Stimulated activated naive B cell treated with anti-CD40 and anti-IgM and Interleukin-4, amounts not matched to agents 10 μg/mL and 1 μg/mL and 100 μg/mL, for 72 hours (primary cell): ENCODE results near the gene CYP2B6.
"Not testable (repeated sequence)": the region's sequence is repeated elsewhere in the genome, so short reads cannot be mapped to it uniquely, and the experiment has no call there.

Experiments
- ATAC-seq, 2 donors: fragments of 150-1000 bp; cut with Tn5 transposase; replicated peaks; 2 replicates each; pipeline ENCODE4 v1.10.0; 2021; ENCODE audit warnings: moderate library complexity in 1 of 2
- DNase-seq: peaks from one replicate; pipeline ENCODE4 v3.0.0; 2021
- H3K27ac Mint-ChIP-seq: one replicate; pipeline ENCODE4 v1.8.0; 2022; ENCODE audit warnings: mild to moderate bottlenecking, mixed read lengths
- H3K27me3 Mint-ChIP-seq, 2 donors: one replicate each; pipeline ENCODE4 v1.8.0; 2022; ENCODE audit warnings: mixed read lengths in 2 of 2
- H3K36me3 Mint-ChIP-seq, 2 donors: one replicate each; pipeline ENCODE4 v1.8.0; 2022; ENCODE audit warnings: mixed read lengths in 2 of 2, mild to moderate bottlenecking in 1 of 2
- H3K4me1 Mint-ChIP-seq, 2 donors: one replicate each; pipeline ENCODE4 v1.8.0; 2022; ENCODE audit warnings: mixed read lengths in 2 of 2, mild to moderate bottlenecking in 1 of 2
- H3K4me3 Mint-ChIP-seq, 2 donors: one replicate each; pipeline ENCODE4 v1.8.0; 2022; ENCODE audit warnings: mild to moderate bottlenecking in 2 of 2, mixed read lengths in 2 of 2, moderate library complexity in 1 of 2
- H3K9me3 Mint-ChIP-seq, 2 donors: one replicate each; pipeline ENCODE4 v1.8.0; 2022; ENCODE audit warnings: mixed read lengths in 2 of 2, mild to moderate bottlenecking in 1 of 2

CYP2B6 gene

GRCh38 chr19:40990972-40991381 lies at the start of gene CYP2B6:
Gene CYP2B6, plus strand, starts transcription at chr19:40991282. Its CDS starts 24 bp downstream, at chr19:40991306.
- peaks cover 0 to 2% of the 10 kb centered on the region in 2 donors for H3K36me3 Mint-ChIP-seq
- H3K4me3 Mint-ChIP-seq: no peak within 1 kb of the TSS
- ATAC-seq (no peak), DNase-seq (no peak)
- peaks cover 19 to 47% of the 10 kb centered on the region in 2 donors for H3K27me3 Mint-ChIP-seq
- no peak within 1 kb of the TSS for H3K27ac Mint-ChIP-seq
- H3K9me3 Mint-ChIP-seq: peaks cover 12 to 16% of the 10 kb centered on the region in 2 donors
- H3K4me1 Mint-ChIP-seq: peaks cover 0 to 2% of the 10 kb centered on the region in 2 donors

- no peak for ATAC-seq
- no peaks in the 10 kb centered on the region for H3K4me1 Mint-ChIP-seq
- no peaks in the 10 kb centered on the region for H3K36me3 Mint-ChIP-seq
- H3K9me3 Mint-ChIP-seq: no peaks in the 10 kb centered on the region
- DNase-seq: no peak
- H3K27ac Mint-ChIP-seq: no peak overlapping the region
- peaks cover 29 to 36% of the 10 kb centered on the region in 2 donors for H3K27me3 Mint-ChIP-seq
- H3K4me3 Mint-ChIP-seq: no peak overlapping the region
Observed at GRCh38 chr19:40941481-40942219, 49.4 kb upstream of the CYP2B6 start.

- H3K4me3 Mint-ChIP-seq: no peak overlapping the region
- no peaks in the 10 kb centered on the region for H3K4me1 Mint-ChIP-seq
- H3K9me3 Mint-ChIP-seq: peaks cover 2 to 4% of the 10 kb centered on the region in 2 donors
- peaks cover 18 to 41% of the 10 kb centered on the region in 2 donors for H3K27me3 Mint-ChIP-seq
- no peak overlapping the region for H3K27ac Mint-ChIP-seq
- ATAC-seq (no peak), DNase-seq (no peak)
- no peaks in the 10 kb centered on the region for H3K36me3 Mint-ChIP-seq
Observed at GRCh38 chr19:40945645-40946044, 45.4 kb upstream of the CYP2B6 start.

GRCh38 chr19:40947114-40947513 lies 44.0 kb upstream of the CYP2B6 start:
- H3K36me3 Mint-ChIP-seq: no peaks in the 10 kb centered on the region
- ATAC-seq (no peak), DNase-seq (no peak)
- peaks cover 2 to 4% of the 10 kb centered on the region in 2 donors for H3K9me3 Mint-ChIP-seq
- no peaks in the 10 kb centered on the region for H3K4me1 Mint-ChIP-seq
- H3K4me3 Mint-ChIP-seq: no peak overlapping the region
- H3K27me3 Mint-ChIP-seq: peaks cover 18 to 42% of the 10 kb centered on the region in 2 donors
- no peak overlapping the region for H3K27ac Mint-ChIP-seq

- ATAC-seq: no peak
- peaks cover 5 to 6% of the 10 kb centered on the region in 2 donors for H3K9me3 Mint-ChIP-seq
Observed at GRCh38 chr19:40947573-40947972, 43.5 kb upstream of the CYP2B6 start.

GRCh38 chr19:40948580-40949299 lies 42.3 kb upstream of the CYP2B6 start:
- Mint-ChIP-seq H3K27ac (no peak overlapping the region), H3K36me3 (peaks cover 2% of the 10 kb centered on the region in 2 donors), H3K4me1 (no peaks in the 10 kb centered on the region), H3K27me3 (peaks cover 18 to 42% of the 10 kb centered on the region in 2 donors), H3K9me3 (peaks cover 9% of the 10 kb centered on the region in 2 donors), H3K4me3 (no peak overlapping the region)
- no peak for DNase-seq
- ATAC-seq: no peak

More at GRCh38 chr19:40947573-40947972, 43.5 kb upstream of the CYP2B6 start:
- H3K4me3 Mint-ChIP-seq: no peak overlapping the region
- no peaks in the 10 kb centered on the region for H3K36me3 Mint-ChIP-seq
- H3K27me3 Mint-ChIP-seq: peaks cover 18 to 42% of the 10 kb centered on the region in 2 donors
- no peaks in the 10 kb centered on the region for H3K4me1 Mint-ChIP-seq
- H3K27ac Mint-ChIP-seq: no peak overlapping the region
- no peak for DNase-seq

GRCh38 chr19:40954573-40954972 lies 36.5 kb upstream of the CYP2B6 start:
- DNase-seq: no peak
- H3K4me3 Mint-ChIP-seq: no peak overlapping the region
- no peak overlapping the region for H3K27ac Mint-ChIP-seq
- no peak for ATAC-seq
- no peaks in the 10 kb centered on the region for H3K4me1 Mint-ChIP-seq
- peaks cover 24% of the 10 kb centered on the region in 2 donors for H3K9me3 Mint-ChIP-seq
- peaks cover 2% of the 10 kb centered on the region in 2 donors for H3K36me3 Mint-ChIP-seq
- H3K27me3 Mint-ChIP-seq: peaks cover 4 to 11% of the 10 kb centered on the region in 2 donors

GRCh38 chr19:40959338-40959737 lies 31.7 kb upstream of the CYP2B6 start:
- H3K36me3 Mint-ChIP-seq: no peaks in the 10 kb centered on the region
- peaks cover 21 to 22% of the 10 kb centered on the region in 2 donors for H3K27me3 Mint-ChIP-seq
- DNase-seq (no peak), ATAC-seq (no peak)
- H3K9me3 Mint-ChIP-seq: peaks cover 9 to 12% of the 10 kb centered on the region in 2 donors
- H3K4me1 Mint-ChIP-seq: no peaks in the 10 kb centered on the region
- H3K4me3 Mint-ChIP-seq: no peak overlapping the region
- H3K27ac Mint-ChIP-seq: no peak overlapping the region

- Mint-ChIP-seq H3K27me3 (peaks cover 21 to 22% of the 10 kb centered on the region in 2 donors), H3K27ac (no peak overlapping the region), H3K4me3 (no peak overlapping the region), H3K4me1 (no peaks in the 10 kb centered on the region), H3K36me3 (no peaks in the 10 kb centered on the region), H3K9me3 (peaks cover 5 to 6% of the 10 kb centered on the region in 2 donors)
- DNase-seq (no peak), ATAC-seq (no peak)
Observed at GRCh38 chr19:40960062-40960685, 30.9 kb upstream of the CYP2B6 start.

GRCh38 chr19:40960780-40961179 lies 30.3 kb upstream of the CYP2B6 start:
- Mint-ChIP-seq H3K36me3 (no peaks in the 10 kb centered on the region), H3K27ac (no peak overlapping the region), H3K4me1 (no peaks in the 10 kb centered on the region), H3K27me3 (peaks cover 21 to 22% of the 10 kb centered on the region in 2 donors), H3K9me3 (peaks cover 5 to 6% of the 10 kb centered on the region in 2 donors), H3K4me3 (no peak overlapping the region)
- no peak for DNase-seq
- no peak for ATAC-seq

GRCh38 chr19:40962460-40962961 lies 28.6 kb upstream of the CYP2B6 start:
- DNase-seq (no peak), ATAC-seq (no peak)
- Mint-ChIP-seq H3K4me1 (no peaks in the 10 kb centered on the region), H3K27ac (no peak overlapping the region), H3K36me3 (peaks cover 0 to 1% of the 10 kb centered on the region in 2 donors), H3K4me3 (no peak overlapping the region), H3K9me3 (peaks cover 1% of the 10 kb centered on the region in 2 donors), H3K27me3 (peaks cover 22% of the 10 kb centered on the region in 2 donors)

GRCh38 chr19:40964361-40964760 lies 26.7 kb upstream of the CYP2B6 start:
- DNase-seq, H3K4me3 Mint-ChIP-seq, H3K4me1 Mint-ChIP-seq, H3K27ac Mint-ChIP-seq, ATAC-seq, H3K36me3 Mint-ChIP-seq, H3K9me3 Mint-ChIP-seq: not testable (repeated sequence)
- peaks cover 22 to 24% of the 10 kb centered on the region in 2 donors for H3K27me3 Mint-ChIP-seq

- not testable (repeated sequence) for H3K27ac Mint-ChIP-seq, H3K4me1 Mint-ChIP-seq, ATAC-seq, H3K4me3 Mint-ChIP-seq, H3K36me3 Mint-ChIP-seq, DNase-seq, H3K9me3 Mint-ChIP-seq
- peaks cover 22 to 24% of the 10 kb centered on the region in 2 donors for H3K27me3 Mint-ChIP-seq
Observed at GRCh38 chr19:40965351-40965750, 25.7 kb upstream of the CYP2B6 start.

GRCh38 chr19:40966591-40966990 lies 24.5 kb upstream of the CYP2B6 start:
- H3K36me3 Mint-ChIP-seq, DNase-seq, ATAC-seq, H3K4me1 Mint-ChIP-seq, H3K27ac Mint-ChIP-seq, H3K9me3 Mint-ChIP-seq, H3K4me3 Mint-ChIP-seq: not testable (repeated sequence)
- peaks cover 21 to 22% of the 10 kb centered on the region in 2 donors for H3K27me3 Mint-ChIP-seq
